Colonic mucosa (tissue), 4 donors: ENCODE measurements around the gene TBC1D32. TPM values are rescaled to one million over a fixed set of nuclear protein-coding genes. Genes with fewer than 3 reads are reported as not detected.
A peak's percentile ranks its signal among the peaks of the same experiment; 100 is the strongest.
"Not testable (repeated sequence)": the region's sequence is repeated elsewhere in the genome, so short reads cannot be mapped to it uniquely, and the experiment has no call there.

Experiments
- DNase-seq: peaks from one replicate; pipeline ENCODE4 v3.0.0-alpha.2; 2020
- H3K27ac ChIP-seq: fragments of 200-600 bp; one replicate; pipeline ENCODE4 v1.8.0; 2021
- H3K27me3 ChIP-seq: fragments of 200-600 bp; one replicate; pipeline ENCODE4 v1.8.0; 2021
- H3K36me3 ChIP-seq: fragments of 200-600 bp; one replicate; pipeline ENCODE4 v1.8.0; 2021
- H3K4me1 ChIP-seq: fragments of 200-600 bp; one replicate; pipeline ENCODE4 v1.8.0; 2021; ENCODE audit warnings: mild to moderate bottlenecking
- H3K4me3 ChIP-seq: fragments of 200-600 bp; one replicate; pipeline ENCODE4 v1.8.0; 2021
- H3K9ac ChIP-seq, 2 donors: one replicate each; pipeline ENCODE4 v1.7.0; 2013; ENCODE audit warnings: control low read depth in 2 of 2, low read depth in 2 of 2, low read length in 2 of 2
- H3K9me3 ChIP-seq: fragments of 200-600 bp; one replicate; pipeline ENCODE4 v1.8.0; 2021
- CTCF ChIP-seq: fragments of 200-600 bp; IDR thresholded peaks from one replicate; pipeline ENCODE4 v1.8.0; 2022; ENCODE audit warnings: antibody characterized with exemption, mild to moderate bottlenecking
- intact Hi-C: fragments of 100-400 bp; cut with DNase I; formaldehyde crosslinking; loops from one replicate; pipeline ENCODE4 v1.14.1; 2022
- total RNA-seq, 2 donors: library from RNA; stranded (reverse); fragmentation: NEBNext Ultra II Directional in 1 of 2; extraction: Animal tissue kit (Norgen Biotek cat#: 25700) in 1 of 2; gene quantifications; one replicate each; pipeline ENCODE4 v1.2.1, GENCODE V29; 2021
- donor health status: healthy.
- donor health status: DM: no; HTN: no; CAD: no.
- donor health status: DM: no; HTN: no; CAD: no.

The TBC1D32 gene
- total RNA-seq, 2 donors from 2014 or later, result 6.0 to 8.3 TPM

DNA sequence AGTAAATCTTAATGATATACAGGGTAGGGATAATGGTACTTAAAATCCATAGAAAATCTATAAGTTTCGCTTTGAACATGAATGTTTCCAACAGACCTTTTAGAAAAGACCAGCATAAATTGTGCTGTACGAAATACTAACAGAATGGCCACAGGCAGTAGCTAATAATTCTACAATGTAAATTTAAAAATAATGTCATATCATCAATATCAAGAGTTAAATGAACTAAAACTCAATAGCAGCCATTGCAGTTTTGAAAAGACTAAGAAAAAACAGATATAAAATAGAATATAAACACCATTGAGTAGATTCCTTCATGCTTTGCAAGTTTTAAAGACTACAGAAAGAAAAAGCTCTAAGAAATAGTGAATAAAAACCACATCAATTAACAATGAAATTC, 14.7 kb downstream of the TBC1D32 start:
- H3K4me1 ChIP-seq, result no peaks in the 10 kb centered on the region
- DNase-seq, result no peak

DNA sequence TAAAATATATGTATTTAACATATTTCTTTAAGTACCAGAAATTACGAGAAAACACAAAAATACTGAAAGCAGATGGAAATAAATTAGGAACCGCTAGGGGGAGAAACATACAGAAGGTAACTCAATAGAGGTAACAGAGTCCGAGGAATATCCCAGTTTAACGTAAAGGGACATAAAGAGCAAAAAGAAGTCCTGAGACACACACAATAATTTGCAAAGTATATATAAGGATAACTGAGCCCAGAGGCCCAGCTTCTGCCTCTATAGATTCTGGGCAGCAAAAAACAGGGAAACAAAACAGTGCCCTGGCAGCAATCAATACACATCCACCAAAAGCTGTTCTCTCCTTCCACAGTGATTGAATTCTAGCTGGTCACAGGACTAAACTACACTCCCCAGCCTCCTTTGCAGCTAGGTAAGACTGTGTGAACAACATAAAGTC, 15.1 kb downstream of the TBC1D32 start:
- intact Hi-C loops, result loop anchor here (5.0 kb wide), 1 partner anchor 83 kb away; no protein-coding TSS in a partner anchor
- no peak overlapping the region for H3K9ac ChIP-seq
- H3K9me3 ChIP-seq, result no peaks in the 10 kb centered on the region
- TF ChIP-seq CTCF, result no peak
- H3K36me3 ChIP-seq, result no peaks in the 10 kb centered on the region
- no peak overlapping the region for H3K27ac ChIP-seq
- DNase-seq, result no peak
- no peaks in the 10 kb centered on the region for H3K4me1 ChIP-seq
- H3K4me3 ChIP-seq, result no peak overlapping the region
- no peaks in the 10 kb centered on the region for H3K27me3 ChIP-seq

More for the DNA sequence above, 14.7 kb downstream of the TBC1D32 start:
- Histone ChIP-seq H3K9me3 (no peaks in the 10 kb centered on the region), H3K36me3 (no peaks in the 10 kb centered on the region), H3K27ac (no peak overlapping the region), H3K27me3 (no peaks in the 10 kb centered on the region), H3K4me3 (no peak overlapping the region), H3K9ac (no peak overlapping the region)
- no peak for TF ChIP-seq CTCF
- intact Hi-C loops, result loop anchor here (5.0 kb wide), 1 partner anchor 83 kb away; no protein-coding TSS in a partner anchor

GRCh38 chr6:121314381-121315112, 19.7 kb downstream of the TBC1D32 start:
- intact Hi-C loops, result loop anchor here (5.0 kb wide), 1 partner anchor 88 kb away; no protein-coding TSS in a partner anchor
- Histone ChIP-seq H3K4me1 (no peaks in the 10 kb centered on the region), H3K9me3 (no peaks in the 10 kb centered on the region), H3K27ac (peak overlapping the region; percentile 10), H3K9ac (peak overlapping the region in 1 of 2 donors; percentile 16), H3K4me3 (no peak overlapping the region), H3K36me3 (no peaks in the 10 kb centered on the region), H3K27me3 (no peaks in the 10 kb centered on the region)
- no peak for DNase-seq
- no peak for TF ChIP-seq CTCF

DNA sequence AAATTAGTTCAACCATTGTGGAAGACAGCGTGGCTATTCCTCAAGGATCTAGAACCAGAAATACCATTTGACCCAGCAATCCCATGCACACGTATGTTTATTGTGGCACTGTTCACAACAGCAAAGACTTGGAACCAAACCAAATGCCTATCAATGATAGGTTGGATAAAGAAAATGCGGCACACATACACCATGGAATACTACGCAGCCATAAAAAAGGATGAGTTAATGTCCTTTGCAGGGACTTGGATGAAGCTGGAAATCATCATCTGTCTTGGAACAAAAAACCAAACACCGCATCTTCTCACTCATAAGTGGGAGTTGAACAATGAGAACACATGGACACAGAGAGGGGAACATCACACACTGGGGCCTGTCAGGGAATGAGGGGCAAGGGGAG, 22.5 kb downstream of the TBC1D32 start:
- H3K4me3 ChIP-seq, H3K36me3 ChIP-seq, H3K4me1 ChIP-seq, H3K27me3 ChIP-seq, H3K27ac ChIP-seq, H3K9ac ChIP-seq, DNase-seq, H3K9me3 ChIP-seq, intact Hi-C loops: not testable (repeated sequence)

DNA sequence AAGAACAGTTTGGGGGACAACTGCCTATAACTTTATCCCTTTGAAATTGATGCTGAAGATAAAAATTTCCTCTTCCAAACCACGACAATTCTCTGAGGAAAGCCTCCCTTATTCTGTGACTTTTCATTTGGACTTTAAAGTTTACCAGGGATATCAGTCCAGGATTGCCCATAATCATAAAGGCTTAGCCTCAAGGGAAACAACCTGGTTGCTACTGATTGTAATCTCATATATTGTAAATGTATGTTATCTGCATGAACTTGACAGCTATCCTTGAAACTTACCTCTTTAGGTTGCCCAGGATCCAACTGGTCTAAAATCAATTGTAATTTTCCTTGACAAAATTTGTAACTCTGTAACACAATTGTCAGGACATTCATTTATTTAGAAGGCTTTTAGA, 23.8 kb downstream of the TBC1D32 start:
- no peak for TF ChIP-seq CTCF
- Histone ChIP-seq H3K4me3 (no peak overlapping the region), H3K36me3 (no peaks in the 10 kb centered on the region), H3K4me1 (no peaks in the 10 kb centered on the region), H3K27ac (no peak overlapping the region), H3K27me3 (no peaks in the 10 kb centered on the region), H3K9ac (no peak overlapping the region), H3K9me3 (no peaks in the 10 kb centered on the region)
- no peak for DNase-seq
- intact Hi-C loops, result no loop called here

GRCh38 chr6:121309768-121310469, 24.4 kb downstream of the TBC1D32 start:
- Histone ChIP-seq H3K36me3 (no peaks in the 10 kb centered on the region), H3K4me1 (no peaks in the 10 kb centered on the region), H3K9me3 (no peaks in the 10 kb centered on the region), H3K27me3 (no peaks in the 10 kb centered on the region), H3K27ac (no peak overlapping the region), H3K9ac (no peak overlapping the region), H3K4me3 (no peak overlapping the region)
- intact Hi-C loops, result no loop called here
- no peak for DNase-seq
- no peak for TF ChIP-seq CTCF
